ENCODE data around the gene CFAP74.

Gene CFAP74

DNA sequence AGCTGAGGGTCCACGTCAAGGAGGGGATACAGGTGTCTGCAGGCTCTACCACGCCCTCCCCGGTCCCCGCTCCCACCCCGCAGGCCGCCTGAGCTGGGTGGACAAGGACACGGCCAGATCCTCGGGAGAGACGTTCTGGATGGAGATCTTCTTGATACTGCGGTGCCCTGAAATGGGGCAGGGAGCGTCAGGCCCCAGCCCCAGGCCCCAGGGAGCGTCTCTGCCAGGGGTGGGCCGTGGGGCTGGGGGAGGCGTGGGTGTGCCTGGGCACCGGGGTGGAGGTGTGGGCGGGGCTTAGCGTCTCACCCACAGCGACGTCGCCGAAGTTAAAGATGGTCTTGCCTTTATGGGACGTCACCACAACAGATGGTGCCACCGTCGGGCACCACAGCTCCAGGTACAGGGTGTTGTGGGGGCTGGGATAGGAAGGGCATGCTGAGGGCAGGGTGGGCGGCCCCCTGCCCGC is 77.2 kb downstream of the CFAP74 start:
- in situ Hi-C loops (cut with MboI; ENCODE audit: low pct_unique_long_range_greater_than_20kb, low sequenced_read_pairs) = no loop called here
- no peak for DNase-seq

DNA sequence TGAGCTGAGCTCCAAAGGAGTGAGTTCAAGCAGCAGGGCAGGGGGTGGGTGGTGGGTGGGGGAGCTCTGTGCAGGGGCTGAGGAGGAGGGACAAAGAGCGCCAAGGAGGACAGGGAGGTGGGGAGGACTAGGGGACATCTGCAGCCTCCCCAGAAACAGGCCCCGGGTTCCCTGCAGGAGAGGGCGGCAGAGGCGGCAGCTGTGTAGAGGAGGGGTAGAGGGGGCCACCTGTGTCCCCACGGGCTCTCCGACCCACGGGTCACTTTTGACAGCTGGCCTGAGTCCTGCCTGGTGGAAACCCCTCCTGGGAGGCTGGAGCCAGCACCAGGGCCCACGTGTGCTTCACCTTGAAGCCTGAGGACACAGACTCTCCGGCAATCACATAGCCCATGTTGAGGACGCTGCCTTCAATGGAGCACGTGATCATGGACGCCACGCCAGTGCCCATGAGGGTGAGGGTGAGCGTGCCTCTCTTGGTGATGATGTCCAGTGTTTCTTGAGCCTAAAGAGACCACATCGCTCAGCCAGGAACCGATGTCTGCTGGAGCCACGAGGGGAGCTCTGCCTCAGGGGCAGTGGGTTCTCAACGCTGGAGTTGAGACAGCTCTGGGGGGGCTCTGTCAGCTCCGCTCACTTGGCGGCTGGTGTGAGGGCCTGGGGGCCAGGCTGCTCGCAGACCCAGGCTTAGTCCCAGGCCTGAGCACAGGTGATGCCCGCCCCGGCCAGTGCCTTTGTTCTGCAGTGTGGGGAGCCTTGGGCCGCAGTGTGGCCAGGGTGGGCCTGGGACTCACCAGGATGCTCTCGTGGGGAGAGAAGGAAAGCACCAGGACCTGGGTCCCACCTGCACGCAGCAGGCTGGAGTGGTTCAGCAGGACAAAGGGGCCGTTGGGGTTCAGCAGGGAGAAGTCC is 77.9 kb downstream of the CFAP74 start:
- in situ Hi-C loops (cut with MboI; ENCODE audit: low pct_unique_long_range_greater_than_20kb, low sequenced_read_pairs) = no loop called here
- no peak for DNase-seq

DNA sequence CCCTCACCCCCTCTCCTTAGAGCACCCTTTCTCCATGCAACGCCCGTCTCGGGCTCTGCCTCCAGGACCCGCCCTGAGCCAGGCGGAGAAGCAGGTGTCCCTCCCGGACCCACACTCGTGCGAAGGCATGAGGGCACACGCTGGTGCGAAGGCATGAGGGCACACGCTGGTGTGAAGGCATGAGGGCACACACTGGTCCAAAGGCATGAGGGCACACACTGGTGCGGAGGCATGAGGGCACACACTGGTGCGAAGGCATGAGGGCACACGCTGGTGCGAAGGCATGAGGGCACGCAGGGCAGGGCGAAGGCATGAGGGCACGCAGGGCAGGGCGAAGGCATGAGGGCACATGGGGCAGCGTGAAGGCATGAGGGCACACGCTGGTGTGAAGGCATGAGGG is 78.7 kb downstream of the CFAP74 start:
- DNase-seq = no peak
- in situ Hi-C loops (cut with MboI; ENCODE audit: low pct_unique_long_range_greater_than_20kb, low sequenced_read_pairs) = no loop called here

DNA sequence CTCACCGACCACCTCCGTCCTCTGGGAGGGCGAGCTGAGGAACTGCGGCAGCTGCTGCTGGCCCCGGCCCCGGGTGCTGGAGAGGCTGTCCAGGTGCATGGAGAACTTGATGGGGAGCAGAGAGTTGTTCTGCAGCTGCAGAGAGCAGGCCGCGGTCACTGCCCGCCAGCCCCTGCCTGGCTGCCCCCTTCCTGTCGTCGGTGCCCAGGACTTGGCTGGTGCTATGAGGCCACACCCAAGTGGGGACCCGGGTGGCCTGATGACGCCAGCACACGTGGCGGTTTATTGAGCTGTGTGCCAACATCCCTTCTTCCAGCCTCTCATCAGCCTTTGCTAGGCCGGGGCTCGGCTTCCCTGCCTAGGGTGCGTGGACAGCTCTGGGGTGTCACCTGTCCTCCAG is 79.2 kb downstream of the CFAP74 start:
- in situ Hi-C loops (cut with MboI; ENCODE audit: low pct_unique_long_range_greater_than_20kb, low sequenced_read_pairs) = no loop called here
- no peak for DNase-seq

DNA sequence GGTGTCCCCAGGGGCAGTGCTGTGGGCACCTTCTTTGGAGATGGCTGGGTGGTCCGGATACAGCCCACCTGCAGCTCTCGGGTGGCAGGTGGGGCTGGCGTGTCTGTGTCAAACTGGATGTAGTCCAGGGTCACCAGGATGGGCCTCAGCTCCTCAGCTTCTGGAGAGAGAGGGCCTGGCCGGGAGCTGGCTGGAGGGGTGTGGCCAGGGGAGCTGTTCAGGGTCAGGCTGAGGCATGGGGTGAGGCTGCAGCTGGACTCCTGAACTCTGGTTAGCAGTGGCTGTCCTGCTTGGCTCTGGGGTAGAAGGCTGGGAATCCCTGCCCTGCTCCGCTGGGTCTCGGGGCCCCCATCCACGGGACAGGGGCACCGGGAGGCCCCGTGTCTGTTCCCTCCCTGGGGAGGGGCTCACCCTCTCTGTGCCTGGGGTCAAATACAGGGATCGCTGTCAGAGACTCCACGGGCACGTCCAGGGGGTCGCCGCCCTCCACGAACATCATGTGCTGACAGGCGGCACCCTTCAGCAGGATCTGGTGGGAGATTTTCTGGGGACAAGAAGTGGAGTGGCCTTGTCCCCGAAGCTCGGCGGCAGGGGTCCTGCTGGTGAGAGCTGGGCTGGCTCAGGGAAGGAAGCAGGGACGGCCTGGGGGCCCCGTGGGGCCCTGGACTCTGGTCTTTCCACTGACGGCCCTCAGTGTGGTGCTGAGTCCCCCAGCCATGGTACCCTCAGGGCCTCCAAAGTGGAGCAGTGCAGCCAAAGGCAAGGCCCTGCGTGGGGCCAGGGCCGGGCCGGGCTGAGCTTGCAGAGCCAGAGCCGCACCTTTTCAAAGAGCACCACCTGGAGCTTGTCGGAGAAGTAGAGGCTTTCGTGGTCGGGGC is 80.4 kb downstream of the CFAP74 start:
- in situ Hi-C loops (cut with MboI; ENCODE audit: low pct_unique_long_range_greater_than_20kb, low sequenced_read_pairs) = no loop called here
- no peak for DNase-seq

DNA sequence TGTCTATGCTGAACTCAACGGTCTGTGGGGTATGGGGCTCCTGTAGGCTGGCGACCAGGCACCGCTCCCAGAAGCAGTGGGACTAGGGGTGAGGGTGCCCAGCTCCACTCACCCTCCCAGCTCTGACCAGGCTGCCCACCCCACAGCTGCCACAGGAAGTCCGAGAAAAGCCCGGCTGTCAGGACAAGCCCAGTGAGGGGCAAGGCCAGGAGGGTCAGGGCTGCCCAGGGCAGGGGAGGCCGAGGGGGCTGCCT is 81.0 kb downstream of the CFAP74 start:
- no peak for DNase-seq
- in situ Hi-C loops (cut with MboI; ENCODE audit: low pct_unique_long_range_greater_than_20kb, low sequenced_read_pairs) = no loop called here

DNA sequence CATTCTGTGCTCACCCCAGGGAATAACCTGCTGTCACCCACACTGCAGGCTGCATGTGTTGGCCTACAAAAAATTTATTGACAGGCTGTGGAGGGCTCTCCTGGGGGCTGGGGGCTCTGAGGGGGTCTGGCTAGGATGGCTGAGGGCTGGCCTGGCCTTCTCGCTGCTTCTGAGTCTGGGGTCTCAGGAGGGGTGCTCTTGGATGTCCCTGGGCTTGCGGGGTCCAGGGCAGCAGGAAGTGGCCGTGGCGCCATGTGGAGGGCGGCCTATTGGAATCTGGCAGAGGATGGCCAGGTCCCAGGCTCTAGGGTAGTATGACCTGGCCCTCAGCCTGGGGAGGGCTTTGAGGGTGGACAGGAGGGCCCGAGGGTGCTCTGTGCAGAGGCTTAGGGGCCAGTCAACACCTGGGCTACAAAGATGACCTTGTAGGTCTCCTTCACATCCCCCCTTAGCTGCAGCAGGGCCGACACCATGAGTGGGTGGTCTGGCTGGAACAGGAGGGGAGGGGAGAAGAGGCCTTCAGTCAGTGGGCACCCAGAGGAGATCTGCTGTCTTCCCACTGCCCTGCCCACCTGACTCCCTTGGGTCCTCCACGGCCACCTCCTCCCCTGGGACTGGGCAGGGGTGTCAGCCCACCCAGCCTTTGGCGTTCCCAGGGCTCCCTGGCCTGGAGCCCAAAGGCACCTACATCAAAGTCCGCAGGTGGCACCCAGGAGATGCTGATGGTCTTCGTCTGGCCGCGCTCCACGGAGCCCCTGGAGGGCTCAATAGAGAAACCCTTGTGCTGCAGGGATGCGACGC is 81.5 kb downstream of the CFAP74 start:
- no peak for DNase-seq
- in situ Hi-C loops (cut with MboI; ENCODE audit: low pct_unique_long_range_greater_than_20kb, low sequenced_read_pairs) = no loop called here

DNA sequence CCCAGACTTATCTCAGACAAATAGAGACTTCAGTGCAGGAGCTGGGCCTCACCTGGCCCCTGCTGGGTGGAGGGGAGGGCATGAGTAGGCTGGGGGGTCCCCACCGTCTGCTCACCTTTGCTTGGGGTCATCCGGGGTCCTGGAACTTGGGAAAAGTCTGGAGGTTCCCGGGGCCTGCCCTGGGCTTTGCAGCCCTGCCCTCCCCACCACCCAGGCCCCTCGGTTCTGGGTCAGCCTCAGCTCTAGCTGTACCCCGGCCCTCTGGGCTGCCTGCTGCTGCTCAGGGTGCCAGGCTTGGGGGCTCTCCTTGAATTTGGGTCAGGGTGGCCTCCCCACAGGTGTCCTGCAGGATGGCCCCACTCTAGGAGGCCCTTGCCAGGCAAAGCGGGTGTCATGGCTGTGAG is 82.1 kb downstream of the CFAP74 start:
- in situ Hi-C loops (cut with MboI; ENCODE audit: low pct_unique_long_range_greater_than_20kb, low sequenced_read_pairs) = no loop called here

DNA sequence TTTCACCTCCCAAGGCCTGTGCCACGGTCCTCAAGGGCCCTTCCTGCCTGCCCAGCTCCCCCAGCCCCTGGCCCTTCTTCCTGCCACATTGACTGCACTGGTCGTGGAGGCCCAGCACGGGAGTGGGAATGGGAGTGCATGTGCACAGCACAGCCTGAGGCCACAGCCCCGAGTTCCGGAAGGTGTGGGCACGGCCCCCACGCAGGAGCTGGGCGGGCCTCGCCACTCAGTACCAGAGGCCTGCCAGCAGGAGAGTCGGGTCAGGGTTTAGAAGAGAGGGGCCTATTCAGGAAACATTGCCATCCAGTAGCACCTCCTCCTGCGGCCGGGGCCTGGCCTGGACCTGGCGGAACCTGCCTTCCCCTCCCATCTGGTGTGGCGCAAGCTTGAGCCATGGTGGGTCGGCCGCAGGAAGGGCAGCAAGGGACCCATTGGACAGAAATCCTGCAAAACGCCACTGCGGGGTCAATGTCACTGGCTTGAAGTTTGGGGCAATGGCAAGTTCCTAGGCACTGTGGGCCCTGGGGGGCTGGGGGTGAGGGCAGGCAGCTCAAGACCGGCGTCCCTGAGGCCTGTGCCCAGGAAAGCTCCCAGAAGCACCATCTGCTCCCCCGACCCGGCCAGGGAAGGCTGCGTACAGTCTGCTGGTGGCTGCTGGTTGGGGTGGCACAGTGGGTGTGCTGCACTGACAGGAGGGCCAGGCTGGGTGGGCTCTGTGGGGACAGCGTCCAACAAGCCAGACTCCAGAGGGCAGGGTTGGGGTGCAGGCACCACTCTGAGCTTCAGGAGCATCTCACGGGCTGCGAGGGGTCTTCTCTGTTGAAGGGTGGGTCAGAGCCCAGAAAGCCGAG is 82.8 kb downstream of the CFAP74 start:
- DNase-seq = no peak
- in situ Hi-C loops (cut with MboI; ENCODE audit: low pct_unique_long_range_greater_than_20kb, low sequenced_read_pairs) = no loop called here

More for the DNA sequence above, 82.1 kb downstream of the CFAP74 start:
- DNase-seq = no peak

DNA sequence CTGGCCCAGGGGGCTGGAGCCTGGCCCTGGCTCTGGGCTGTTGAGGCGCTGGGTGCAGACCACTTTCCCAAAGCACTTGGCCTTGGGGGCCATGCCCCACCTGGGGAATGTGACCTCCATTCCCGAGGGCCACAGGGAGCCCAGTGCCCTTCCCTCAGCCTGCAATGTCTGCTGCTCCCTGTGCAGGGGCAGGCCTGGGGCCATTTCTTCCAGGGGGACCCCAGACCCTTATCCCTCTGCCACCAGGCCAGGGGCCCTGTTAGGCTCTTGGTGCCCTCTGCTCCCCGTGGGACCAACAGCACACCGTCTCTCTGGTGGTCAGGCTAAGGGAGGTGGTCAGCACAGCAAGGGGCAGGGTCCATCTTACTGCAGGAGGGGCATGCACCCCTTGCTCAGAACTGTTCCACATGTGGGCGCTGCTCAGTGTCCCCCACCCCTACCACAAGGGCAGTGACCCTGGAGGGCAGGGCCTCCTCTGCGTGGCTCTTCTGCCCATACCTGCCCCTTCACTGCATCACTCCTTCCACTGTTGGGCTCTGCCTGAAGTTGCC is 83.5 kb downstream of the CFAP74 start:
- in situ Hi-C loops (cut with MboI; ENCODE audit: low pct_unique_long_range_greater_than_20kb, low sequenced_read_pairs) = no loop called here

DNA sequence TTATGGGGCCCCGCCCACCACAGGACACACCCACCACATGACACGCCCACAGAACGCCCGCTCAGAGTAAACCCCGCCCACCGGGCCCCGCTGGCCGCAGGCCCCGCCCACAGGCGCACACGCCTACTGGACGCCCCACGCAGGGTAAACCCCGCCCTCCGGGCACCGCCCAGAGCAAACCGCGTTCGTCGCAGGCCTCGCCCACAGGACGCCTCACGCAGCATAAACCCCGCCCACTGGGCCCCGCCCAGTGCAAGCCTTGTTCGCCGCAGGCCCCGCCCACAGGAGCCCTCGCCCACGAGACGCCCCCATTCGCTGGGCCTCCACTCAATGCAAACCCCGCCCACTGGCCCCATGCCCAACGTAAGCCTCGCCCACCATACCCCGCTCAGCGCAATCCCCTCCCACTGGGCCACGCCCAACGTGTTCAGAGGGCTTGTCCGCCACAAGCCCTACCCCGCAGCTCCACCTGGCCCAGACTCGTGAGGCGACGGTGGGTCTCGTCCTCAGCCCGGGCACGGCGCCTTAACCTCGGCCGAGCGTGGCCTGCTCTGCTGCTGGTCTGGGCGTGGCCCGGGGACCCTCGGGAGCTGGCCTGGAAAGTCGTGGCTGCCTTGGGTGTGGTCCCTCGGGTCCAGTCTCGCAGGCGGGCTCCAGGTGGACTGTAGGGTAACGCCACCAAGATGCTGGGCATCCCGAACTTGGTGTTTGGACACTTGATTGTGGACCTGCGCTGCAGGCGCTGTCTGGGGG is 84.1 kb downstream of the CFAP74 start:
- in situ Hi-C loops (cut with MboI; ENCODE audit: low pct_unique_long_range_greater_than_20kb, low sequenced_read_pairs) = no loop called here
- DNase-seq = peak; percentile 99

More for the DNA sequence above, 83.5 kb downstream of the CFAP74 start:
- DNase-seq = no peak

DNA sequence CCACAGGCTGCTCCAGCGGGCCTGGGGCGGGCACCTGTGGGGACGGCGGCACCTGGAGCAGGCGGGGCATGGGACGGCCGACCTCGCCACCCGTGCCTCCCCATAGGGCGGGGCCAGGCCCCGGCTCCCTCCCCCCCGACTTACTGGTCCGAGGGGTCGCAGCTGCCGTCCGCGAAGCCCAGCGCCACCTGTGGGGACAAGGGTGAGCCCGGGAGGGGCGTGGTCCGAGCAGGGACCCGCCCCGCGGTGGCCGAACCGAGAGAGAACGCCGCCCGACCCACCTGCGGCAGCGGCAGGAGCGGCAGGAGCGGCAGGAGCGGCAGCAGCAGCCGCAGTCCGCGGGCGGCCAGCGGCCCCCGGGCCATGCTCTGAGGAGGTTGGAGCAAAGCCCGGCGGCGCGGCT is 84.7 kb downstream of the CFAP74 start, which contains the start of gene TMEM52:
Gene TMEM52 (minus strand): TSS at position 379 of the 403 bp plus-strand sequence. CDS start 14 bp downstream, at position 365.
- in situ Hi-C loops (cut with MboI; ENCODE audit: low pct_unique_long_range_greater_than_20kb, low sequenced_read_pairs) = no loop called here
- no peak for DNase-seq

DNA sequence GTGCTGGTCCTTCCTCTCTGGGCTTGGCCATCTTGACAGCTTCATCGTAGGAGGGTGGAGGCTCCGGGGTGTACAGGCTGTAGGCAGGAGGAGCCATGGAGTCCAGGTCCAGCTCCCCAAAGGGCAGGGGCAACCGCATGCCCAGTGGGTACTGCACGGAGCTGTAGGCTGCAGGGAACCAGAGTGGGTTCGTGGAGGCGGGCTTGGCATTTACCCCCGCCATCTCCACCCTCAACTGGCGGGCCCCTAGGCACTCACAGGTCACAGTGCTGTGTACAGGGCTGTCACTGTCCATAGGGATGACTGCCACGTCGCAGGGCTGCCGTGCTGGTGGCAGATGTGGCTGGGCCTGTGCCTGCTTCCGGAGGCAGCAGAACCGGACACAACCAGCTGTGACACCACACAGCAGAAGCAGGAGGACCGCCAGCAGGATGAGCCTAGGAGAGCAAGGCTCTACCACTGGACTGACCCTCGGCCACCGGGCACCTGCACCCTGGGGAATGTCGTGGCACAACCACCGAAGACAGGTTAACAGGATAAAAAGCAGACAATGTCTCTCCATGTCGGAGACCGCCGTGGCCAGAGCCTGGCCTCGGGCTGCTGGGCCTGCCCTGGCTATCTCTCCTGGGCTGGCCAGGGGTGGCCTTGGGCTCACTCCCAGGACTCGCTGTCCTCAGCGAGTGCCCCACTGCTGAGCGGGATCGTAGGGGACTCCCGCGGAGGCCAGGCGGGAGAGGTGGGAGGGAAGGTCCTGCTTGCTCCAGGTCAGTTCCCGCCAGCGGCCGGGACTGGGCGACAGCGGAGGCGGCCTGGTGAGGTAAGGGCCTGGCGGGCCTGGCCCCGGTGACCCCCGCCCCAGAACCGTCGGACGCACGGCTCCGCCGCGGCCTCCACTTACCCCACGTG is 85.3 kb downstream of the CFAP74 start:
- in situ Hi-C loops (cut with MboI; ENCODE audit: low pct_unique_long_range_greater_than_20kb, low sequenced_read_pairs) = no loop called here

DNA sequence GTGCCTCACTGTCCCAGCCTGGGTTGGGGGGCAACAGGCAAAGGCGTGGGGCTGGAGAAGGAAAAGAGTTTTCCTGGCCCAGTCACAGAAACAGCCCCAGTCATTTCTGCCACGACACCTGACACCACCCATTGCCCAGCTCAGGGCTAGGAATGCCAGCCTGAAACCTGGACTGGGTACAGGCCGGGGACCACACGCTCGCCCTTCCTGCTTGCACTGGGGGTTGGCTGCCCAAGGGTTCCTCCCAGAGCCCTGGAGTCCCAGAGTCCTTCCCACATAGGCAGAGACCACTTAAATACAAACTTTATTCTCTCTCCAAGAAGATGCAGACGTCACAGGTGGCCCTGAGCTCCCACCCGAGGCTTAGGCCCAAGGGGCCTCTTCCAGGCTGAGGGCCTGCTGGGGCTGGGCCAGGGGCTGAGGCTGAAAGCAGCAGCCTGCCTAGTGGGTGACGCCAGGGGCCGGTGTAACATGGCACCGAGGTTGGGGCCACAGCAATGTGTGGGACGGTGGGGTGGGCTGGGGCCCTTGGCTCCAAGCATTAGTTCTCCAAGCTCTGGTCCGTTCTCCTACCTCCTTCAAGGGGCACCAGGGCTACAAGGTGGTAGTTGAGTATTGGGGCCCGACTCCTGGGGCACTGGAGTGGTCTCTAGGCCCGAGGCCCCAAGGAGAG is 86.1 kb downstream of the CFAP74 start:
- DNase-seq = no peak
- in situ Hi-C loops (cut with MboI; ENCODE audit: low pct_unique_long_range_greater_than_20kb, low sequenced_read_pairs) = no loop called here

More for the DNA sequence above, 85.3 kb downstream of the CFAP74 start:
- no peak for DNase-seq

DNA sequence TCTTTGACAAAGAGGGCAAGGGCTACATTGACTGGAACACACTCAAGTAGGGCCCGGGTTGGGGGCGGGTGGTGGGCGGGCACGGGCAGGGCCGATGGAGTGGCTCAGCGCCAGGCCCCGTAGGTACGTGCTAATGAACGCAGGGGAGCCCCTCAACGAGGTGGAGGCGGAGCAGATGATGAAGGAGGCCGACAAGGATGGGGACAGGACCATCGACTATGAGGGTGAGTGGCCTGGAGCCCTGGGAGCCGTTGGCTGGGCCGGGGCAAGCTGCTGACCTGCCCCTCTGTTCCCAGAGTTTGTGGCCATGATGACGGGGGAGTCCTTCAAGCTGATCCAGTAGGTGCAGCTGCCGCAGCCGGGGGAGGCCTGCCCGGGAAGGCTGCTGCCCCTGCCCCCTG is 86.7 kb downstream of the CFAP74 start:
- in situ Hi-C loops (cut with MboI; ENCODE audit: low pct_unique_long_range_greater_than_20kb, low sequenced_read_pairs) = no loop called here
- DNase-seq = no peak

Data from KBM-7 (cell line).